Endothelial cell of umbilical vein (primary cell): ENCODE data around the gene ALG8. TPM values are rescaled to one million over a fixed set of nuclear protein-coding genes. Genes with fewer than 3 reads are reported as not detected.

Experiments
- BruUV-seq: library from RNA; stranded (reverse); fragments of 400-500 nt; replicated peaks from 2 replicates; lab custom pipeline; 2021; lab: Mats Ljungman, UMichigan
- CTCF ChIA-PET: fragments of 300-600, 350-600 bp; sonication (Branson Sonifier 250); formaldehyde crosslinking; loops from one replicate; lab custom pipeline; 2021; ENCODE audit warnings: antibody characterized with exemption, inconsistent platforms; lab: Charles Lee
- POLR2A ChIA-PET: fragments of 300-600, 350-600 bp; sonication (Branson Sonifier 250); formaldehyde crosslinking; loops from one replicate; lab custom pipeline; 2021; ENCODE audit warnings: antibody characterized with exemption, inconsistent platforms; lab: Charles Lee
- DNase-seq: peaks from one replicate; pipeline ENCODE4 v3.0.0-alpha.2; 2011; ENCODE audit warnings: low read depth, low spot score
- FAIRE-seq: peaks from 2 replicates; lab custom pipeline; 2011; peaks lifted over from hg19 to GRCh38; lab: Jason Lieb, UNC
- H2AFZ ChIP-seq: 2 replicates; pipeline ENCODE4 v1.6.0; 2012; ENCODE audit warnings: low read depth, low read length, control low read depth, inconsistent platforms
- H3K27ac ChIP-seq: 2 replicates; pipeline ENCODE4 v1.5.1; 2011; ENCODE audit warnings: low read depth, mild to moderate bottlenecking, control low read depth, low read length, moderate library complexity; ENCODE audit not compliant: insufficient read depth
- H3K27me3 ChIP-seq, 2 experiments: 2 replicates each; pipeline versions ENCODE4 v1.6.0 to v1.6.1; 2011; ENCODE audit warnings: low read length in 2 of 2, mixed read lengths in 1 of 2; ENCODE audit not compliant: control insufficient read depth in 2 of 2, insufficient read depth in 2 of 2
- H3K36me3 ChIP-seq, 2 experiments: 2 replicates in 1 of 2; 3 replicates in 1 of 2; pipeline ENCODE4 v1.5.1; 2011; ENCODE audit warnings: low read length in 2 of 2, mild to moderate bottlenecking in 1 of 2, moderate library complexity in 1 of 2; ENCODE audit not compliant: control insufficient read depth in 2 of 2, insufficient read depth in 2 of 2; ENCODE audit errors: extremely low read depth in 1 of 2
- H3K4me1 ChIP-seq: 3 replicates; pipeline ENCODE4 v1.5.1; 2011; ENCODE audit warnings: mild to moderate bottlenecking, low read length; ENCODE audit not compliant: control insufficient read depth, insufficient read depth; ENCODE audit errors: extremely low read depth
- H3K4me2 ChIP-seq: 2 replicates; pipeline ENCODE4 v1.6.1; 2011; ENCODE audit warnings: low read length, control low read depth, mixed read lengths; ENCODE audit not compliant: insufficient read depth
- H3K4me3 ChIP-seq, 3 experiments: fragments of 200-600 bp in 1 of 3; sonication (generic), shearing (Covaris generic) in 1 of 3; replicated peaks in 1 of 3; 2 replicates each; pipeline ENCODE4 v1.5.1; 2011 to 2016; ENCODE audit warnings: control low read depth in 3 of 3, low read length in 3 of 3, mild to moderate bottlenecking in 2 of 3, inconsistent platforms in 1 of 3, low read depth in 1 of 3, moderate library complexity in 1 of 3; ENCODE audit not compliant: insufficient read depth in 1 of 3
- H3K79me2 ChIP-seq: 2 replicates; pipeline ENCODE4 v1.6.0; 2012; ENCODE audit warnings: low read length, inconsistent platforms; ENCODE audit not compliant: control insufficient read depth, insufficient read depth
- H3K9ac ChIP-seq: replicated peaks from 2 replicates; pipeline ENCODE3; 2011; ENCODE audit warnings: low read length, control low read depth; ENCODE audit not compliant: insufficient read depth; ENCODE audit errors: extremely low read depth
- H3K9me1 ChIP-seq: replicated peaks from 3 replicates; pipeline ENCODE4 v1.6.0; 2011; ENCODE audit warnings: mild to moderate bottlenecking, low read length; ENCODE audit not compliant: control insufficient read depth, insufficient read depth; ENCODE audit errors: extremely low read depth
- H3K9me3 ChIP-seq: replicated peaks from 2 replicates; pipeline ENCODE4 v1.5.1; 2012; ENCODE audit warnings: low read length, inconsistent platforms; ENCODE audit not compliant: control insufficient read depth, insufficient read depth
- H4K20me1 ChIP-seq: replicated peaks from 2 replicates; pipeline ENCODE3; 2011; ENCODE audit warnings: mild to moderate bottlenecking, low read length; ENCODE audit not compliant: control insufficient read depth, insufficient read depth; ENCODE audit errors: extremely low read depth
- EZH2 ChIP-seq: IDR thresholded peaks from 2 replicates; pipeline ENCODE4 v1.6.1; 2012; ENCODE audit warnings: borderline replicate concordance, low read depth, mild to moderate bottlenecking, moderate library complexity, low read length, inconsistent platforms; ENCODE audit not compliant: severe bottlenecking
- FOS ChIP-seq: IDR thresholded peaks from 2 replicates; pipeline ENCODE4 v1.6.1; 2011; ENCODE audit warnings: mild to moderate bottlenecking, low read length, moderate library complexity, borderline replicate concordance; ENCODE audit not compliant: insufficient read depth
- GATA2 ChIP-seq: IDR thresholded peaks from 2 replicates; pipeline ENCODE4 v1.7.0; 2011; ENCODE audit warnings: low read depth, mild to moderate bottlenecking, moderate library complexity, mixed read lengths, low read length; ENCODE audit not compliant: insufficient read length, insufficient read depth
- JUN ChIP-seq: IDR thresholded peaks from 2 replicates; pipeline ENCODE4 v1.6.1; 2011; ENCODE audit warnings: borderline replicate concordance, low read depth; ENCODE audit not compliant: insufficient read length, insufficient read depth
- MYC ChIP-seq: IDR thresholded peaks from one replicate; pipeline ENCODE4 v1.6.1; 2011; ENCODE audit warnings: mild to moderate bottlenecking, low read depth, low read length
- POLR2A ChIP-seq: IDR thresholded peaks from 2 replicates; pipeline ENCODE4 v1.6.1; 2012; ENCODE audit warnings: low read depth, mild to moderate bottlenecking, control low read depth, low read length
- POLR2AphosphoS5 ChIP-seq: IDR thresholded peaks from 2 replicates; pipeline ENCODE4 v1.6.1; 2012; ENCODE audit warnings: low read depth, mild to moderate bottlenecking, control low read depth, low read length, moderate library complexity; ENCODE audit not compliant: insufficient read depth
- dilution Hi-C: fragments of 300-500 bp; cut with MboI; formaldehyde crosslinking; loops from one replicate; pipeline ENCODE4 v1.15.0; 2019; ENCODE audit warnings: low sequenced_read_pairs; ENCODE audit not compliant: extremely low pct_ligation_motif_present
- intact Hi-C: fragments of 100-400 bp; cut with micrococcal nuclease; formaldehyde crosslinking; loops from one replicate; pipeline ENCODE4 v1.10.0; 2022
- polyA plus RNA-seq, 4 experiments: library from polyadenylated mRNA; depleted of rRNA in 3 of 4; stranded (reverse) in 3 of 4; unstranded in 1 of 4; fragments of >200 nt; gene quantifications; 2 replicates each; pipeline versions ENCODE4 v1.2.1 to v1.2.3, GENCODE V29; 2011 to 2012; ENCODE audit warnings: missing spikeins in 1 of 4
- total RNA-seq: library from RNA; stranded (reverse); gene quantifications from 2 replicates; pipeline ENCODE4 v1.2.3, GENCODE V29; 2021
- TF ChIP-seq, protein P1 (sequence below), 2 donors: IDR thresholded peaks; 1 replicate in 1 of 2; 2 replicates in 1 of 2; pipeline ENCODE4 v1.5.1; 2011; ENCODE audit warnings: low read length in 2 of 2, mild to moderate bottlenecking in 2 of 2, moderate library complexity in 2 of 2, control low read depth in 1 of 2, inconsistent platforms in 1 of 2, low read depth in 1 of 2; ENCODE audit not compliant: insufficient read depth in 1 of 2; ENCODE audit errors: extremely low read depth in 1 of 2
- TF ChIP-seq, protein P2 (sequence below): IDR thresholded peaks from 2 replicates; pipeline ENCODE4 v1.6.1; 2011; ENCODE audit not compliant: insufficient read depth, insufficient read length

ALG8 gene
- total and polyA plus RNA-seq, 2 donors (not counting 3 experiments of a cell fraction or from before 2014, with no cell fraction given): 43.9 to 48.2 TPM

DNA sequence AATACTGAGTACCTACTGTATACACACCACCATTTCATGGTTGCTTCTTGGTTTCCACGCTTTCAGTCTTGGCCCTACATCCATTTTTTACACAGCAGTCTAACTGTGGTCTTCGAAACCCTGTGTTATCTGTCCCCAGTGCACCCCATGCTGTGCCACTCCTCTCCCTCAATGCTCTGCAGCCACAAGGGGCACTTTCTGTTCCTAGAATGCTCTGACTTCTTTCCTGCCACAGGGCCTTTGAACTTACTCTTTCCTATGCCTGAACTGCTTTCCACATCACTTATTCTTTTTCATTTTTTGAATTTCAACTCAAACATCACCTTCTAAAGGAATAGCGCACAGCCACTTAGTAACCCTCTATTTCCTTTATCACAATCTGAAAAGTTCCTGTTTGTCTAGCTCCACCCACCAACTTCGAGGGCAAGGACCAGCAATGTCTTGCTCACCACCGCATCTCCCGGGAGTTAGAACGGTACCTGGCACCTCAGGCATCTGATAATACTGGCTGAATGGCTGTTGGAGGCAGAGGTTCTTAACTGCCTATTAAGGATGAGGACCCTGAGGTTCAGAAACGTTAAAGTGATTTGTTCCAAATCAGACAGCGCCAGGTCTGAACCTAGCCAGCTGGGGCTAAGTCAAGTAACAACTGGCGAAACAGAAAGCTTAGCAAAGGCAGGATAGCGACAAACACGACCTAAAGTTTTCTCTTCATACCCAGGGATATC, 568 bp downstream of the ALG8 start:
- ChIA-PET POLR2A (interaction anchor here (0.8 to 1.9 kb wide), 3 partner anchors 8 to 50 kb away, joined by 3 to 6 read pairs (median 5); partner anchors contain the start of genes KCTD21 and USP35), CTCF (interaction anchor here (0.9 to 2.5 kb wide), 6 partner anchors 7 to 426 kb away, joined by 3 to 14 read pairs (median 4); partner anchors contain the start of genes KCTD21 and USP35)
- no peaks in the 10 kb centered on the region for H3K9me3 ChIP-seq
- no peaks in the 10 kb centered on the region for H3K36me3 ChIP-seq
- dilution Hi-C loops: no loop called here
- peak overlapping the region; percentile 60 for H3K27ac ChIP-seq
- H3K27me3 ChIP-seq: no peaks in the 10 kb centered on the region
- peak overlapping the region; percentile 87 for H3K9ac ChIP-seq
- H3K79me2 ChIP-seq: peaks cover 7% of the 10 kb centered on the region
- intact Hi-C loops: loop anchor here (1.0 to 5.0 kb wide), 5 partner anchors 49 to 423 kb away; partner anchors contain the start of genes GAB2, KCTD21, NDUFC2 and USP35
- FAIRE-seq (no peak), DNase-seq (no peak)
- H4K20me1 ChIP-seq: no peaks in the 10 kb centered on the region
- H3K9me1 ChIP-seq: no peaks in the 10 kb centered on the region
- peaks cover 15% of the 10 kb centered on the region for H3K4me1 ChIP-seq
- peak overlapping the region; percentile 93 for H2AFZ ChIP-seq
- TSS peak; percentile 71 for BruUV-seq
- H3K4me2 ChIP-seq: peak overlapping the region; percentile 83
- peak overlapping the region; percentile 52 to 84 (median 69) for H3K4me3 ChIP-seq
- TF ChIP-seq FOS (no peak), GATA2 (no peak), POLR2AphosphoS5 (no peak), POLR2A (no peak), EZH2 (no peak), JUN (no peak), MYC (no peak)
- TF ChIP-seq, protein P1, sequence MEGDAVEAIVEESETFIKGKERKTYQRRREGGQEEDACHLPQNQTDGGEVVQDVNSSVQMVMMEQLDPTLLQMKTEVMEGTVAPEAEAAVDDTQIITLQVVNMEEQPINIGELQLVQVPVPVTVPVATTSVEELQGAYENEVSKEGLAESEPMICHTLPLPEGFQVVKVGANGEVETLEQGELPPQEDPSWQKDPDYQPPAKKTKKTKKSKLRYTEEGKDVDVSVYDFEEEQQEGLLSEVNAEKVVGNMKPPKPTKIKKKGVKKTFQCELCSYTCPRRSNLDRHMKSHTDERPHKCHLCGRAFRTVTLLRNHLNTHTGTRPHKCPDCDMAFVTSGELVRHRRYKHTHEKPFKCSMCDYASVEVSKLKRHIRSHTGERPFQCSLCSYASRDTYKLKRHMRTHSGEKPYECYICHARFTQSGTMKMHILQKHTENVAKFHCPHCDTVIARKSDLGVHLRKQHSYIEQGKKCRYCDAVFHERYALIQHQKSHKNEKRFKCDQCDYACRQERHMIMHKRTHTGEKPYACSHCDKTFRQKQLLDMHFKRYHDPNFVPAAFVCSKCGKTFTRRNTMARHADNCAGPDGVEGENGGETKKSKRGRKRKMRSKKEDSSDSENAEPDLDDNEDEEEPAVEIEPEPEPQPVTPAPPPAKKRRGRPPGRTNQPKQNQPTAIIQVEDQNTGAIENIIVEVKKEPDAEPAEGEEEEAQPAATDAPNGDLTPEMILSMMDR (IDR thresholded peaks at IDR 0.05; ENCODE audit: extremely low read depth in 1 of 2, insufficient read depth in 1 of 2, low read depth in 1 of 2, low read length in 2 of 2): no peak
- TF ChIP-seq, protein P2, sequence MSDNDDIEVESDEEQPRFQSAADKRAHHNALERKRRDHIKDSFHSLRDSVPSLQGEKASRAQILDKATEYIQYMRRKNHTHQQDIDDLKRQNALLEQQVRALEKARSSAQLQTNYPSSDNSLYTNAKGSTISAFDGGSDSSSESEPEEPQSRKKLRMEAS: no peak
